ENCODE measurements around the gene SCFD2. TPM values are rescaled to one million over a fixed set of nuclear protein-coding genes. Genes with fewer than 3 reads are reported as not detected.
"Not testable (repeated sequence)": the region's sequence is repeated elsewhere in the genome, so short reads cannot be mapped to it uniquely, and the experiment has no call there.

Gene SCFD2
- polyA plus RNA-seq, 3 donors: 4.1 to 8.2 (median 8.1) TPM

DNA sequence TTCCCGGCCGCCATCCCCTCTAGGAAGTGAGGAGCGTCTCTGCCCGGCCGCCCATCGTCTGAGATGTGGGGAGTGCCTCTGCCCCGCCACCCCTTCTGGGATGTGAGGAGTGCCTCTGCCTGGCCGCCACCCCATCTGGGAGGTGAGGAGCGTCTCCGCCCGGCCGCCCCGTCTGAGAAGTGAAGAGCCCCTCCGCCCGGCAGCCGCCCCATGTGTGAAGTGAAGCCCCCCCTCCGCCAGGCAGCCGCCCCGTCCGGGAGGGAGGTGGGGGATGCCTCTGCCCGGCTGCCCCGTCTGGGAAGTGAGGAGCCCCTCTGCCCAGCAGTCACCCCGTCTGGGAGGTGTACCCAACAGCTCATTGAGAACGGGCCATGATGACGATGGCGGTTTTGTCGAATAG lies 373.3 kb downstream of the SCFD2 start:
- H3K27ac ChIP-seq (ENCODE audit: low read depth, low read length): not testable (repeated sequence)
- WGBS, 3 donors: 96 to 99% (median 97%) methylated on average over 24 to 27 of the region's 27 CpGs

DNA sequence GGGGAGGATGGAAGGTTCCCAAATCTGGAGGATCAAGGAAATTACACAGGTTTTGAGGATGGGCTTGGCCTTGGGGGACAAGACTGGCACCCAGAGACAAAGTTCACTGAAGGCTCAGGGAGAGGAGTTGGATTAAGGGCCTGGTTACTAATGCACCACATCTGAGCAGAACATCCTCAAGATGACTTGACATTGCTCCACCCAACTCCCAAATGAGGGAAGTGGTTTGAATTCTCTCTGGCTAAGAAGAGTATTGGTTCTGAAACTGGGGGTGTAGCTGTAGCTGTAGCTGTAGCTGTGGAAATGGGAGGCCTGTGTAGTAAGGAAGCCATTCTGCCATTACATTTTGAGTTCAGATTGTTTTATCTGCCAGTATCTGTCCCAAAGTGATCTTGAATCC lies 374.4 kb downstream of the SCFD2 start:
- H3K27ac ChIP-seq (ENCODE audit: low read depth, low read length): no peak overlapping the region

- 94 to 100% (median 97%) methylated on average over 1 of the region's 1 CpG for WGBS, 3 donors
- H3K27ac ChIP-seq (ENCODE audit: low read depth, low read length): no peak overlapping the region
These were observed 375.2 kb downstream of the SCFD2 start for GRCh38 chr4:52990706-52991105.

- 64 to 83% (median 71%) methylated on average over 3 of the region's 3 CpGs for WGBS, 3 donors
- no peak overlapping the region for H3K27ac ChIP-seq (ENCODE audit: low read depth, low read length)
These were observed 376.0 kb downstream of the SCFD2 start for GRCh38 chr4:52989865-52990264.

- no peak overlapping the region for H3K27ac ChIP-seq (ENCODE audit: low read depth, low read length)
- WGBS, 3 donors: 81 to 90% (median 84%) methylated on average over 5 of the region's 5 CpGs
These were observed 378.3 kb downstream of the SCFD2 start for GRCh38 chr4:52987392-52988056.

- H3K27ac ChIP-seq (ENCODE audit: low read depth, low read length): no peak overlapping the region
- 25 to 35% (median 32%) methylated on average over 2 of the region's 2 CpGs for WGBS, 3 donors
These were observed 381.4 kb downstream of the SCFD2 start for GRCh38 chr4:52984462-52984881.

- 0 to 5% (median 3%) methylated on average over 1 of the region's 1 CpG for WGBS, 3 donors
These were observed 382.1 kb downstream of the SCFD2 start for GRCh38 chr4:52983563-52984303.

GRCh38 chr4:52982946-52983340 lies 382.9 kb downstream of the SCFD2 start:
- H3K27ac ChIP-seq (ENCODE audit: low read depth, low read length): no peak overlapping the region
- WGBS, 3 donors: 42 to 58% (median 56%) methylated on average over 3 of the region's 3 CpGs

More at GRCh38 chr4:52983563-52984303, 382.1 kb downstream of the SCFD2 start:
- H3K27ac ChIP-seq (ENCODE audit: low read depth, low read length): no peak overlapping the region

DNA sequence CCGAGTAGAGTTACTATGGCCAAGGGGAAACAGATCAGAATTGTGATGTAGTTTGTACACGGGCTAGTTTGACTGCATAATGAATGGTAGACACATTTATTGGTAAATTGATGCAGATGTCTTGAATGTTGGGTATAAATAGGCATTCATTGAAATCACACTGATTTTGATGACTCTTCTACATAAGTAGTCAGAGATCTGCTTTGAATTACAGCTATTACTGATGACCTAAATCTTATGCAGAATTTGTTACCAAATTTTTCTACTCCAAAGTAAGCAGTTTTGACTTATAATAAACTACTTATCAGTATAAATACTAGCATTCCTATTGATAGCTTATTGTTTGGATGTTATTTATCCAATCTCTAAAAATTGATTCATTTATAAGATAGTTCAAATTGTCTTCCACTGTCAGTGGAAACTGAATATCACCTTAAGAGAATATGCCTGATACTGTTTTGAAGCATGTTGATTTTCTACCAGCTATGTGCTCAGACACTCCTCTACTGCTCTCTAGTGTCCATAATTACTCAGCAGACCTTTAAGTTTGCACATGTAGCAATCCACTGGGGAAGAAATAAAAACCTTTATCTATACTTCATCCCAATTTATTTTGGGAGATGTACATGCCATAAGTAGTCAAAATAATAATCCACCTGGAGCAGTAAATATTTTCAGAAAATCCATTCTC lies 383.5 kb downstream of the SCFD2 start:
- 62 to 78% (median 69%) methylated on average over 2 of the region's 2 CpGs for WGBS, 3 donors
- no peak overlapping the region for H3K27ac ChIP-seq (ENCODE audit: low read depth, low read length)

DNA sequence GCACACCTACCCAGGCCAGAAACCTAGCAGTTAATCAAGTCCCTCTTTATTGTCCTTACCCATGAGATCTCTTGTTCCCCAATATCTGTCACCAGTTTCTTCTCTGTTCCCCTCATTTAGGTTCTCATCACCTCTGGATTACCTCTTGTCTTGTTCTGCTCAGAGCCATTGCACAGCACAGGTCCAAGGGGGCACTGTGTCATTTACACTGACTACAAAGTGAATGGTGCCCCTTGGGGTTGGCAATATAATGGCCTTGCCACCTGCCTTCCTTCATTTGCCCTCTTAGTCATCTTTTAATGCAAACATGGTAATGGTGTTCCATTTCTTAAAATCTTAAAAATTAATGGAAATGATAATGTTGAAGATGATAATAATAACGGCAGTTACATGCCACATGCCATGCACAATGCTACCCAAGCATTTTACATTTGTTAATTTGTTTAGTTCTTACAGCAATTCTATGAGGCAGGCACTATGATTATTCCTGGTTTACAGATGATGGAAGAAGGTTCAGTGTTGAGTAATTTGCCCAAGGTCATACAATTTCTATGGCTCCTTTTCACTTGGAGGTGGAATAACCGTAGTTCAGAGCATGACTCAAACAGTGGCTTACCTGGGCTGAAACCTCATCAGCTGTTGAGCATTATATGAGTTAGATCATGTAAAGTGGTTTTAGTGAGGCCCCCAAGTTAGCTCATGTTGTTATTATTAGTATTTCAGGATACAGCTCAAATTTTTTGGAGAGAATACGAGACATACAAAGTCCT lies 385.9 kb downstream of the SCFD2 start:
- 92 to 98% (median 94%) methylated on average over 3 of the region's 3 CpGs for WGBS, 3 donors
- H3K27ac ChIP-seq (ENCODE audit: low read depth, low read length): no peak overlapping the region

DNA sequence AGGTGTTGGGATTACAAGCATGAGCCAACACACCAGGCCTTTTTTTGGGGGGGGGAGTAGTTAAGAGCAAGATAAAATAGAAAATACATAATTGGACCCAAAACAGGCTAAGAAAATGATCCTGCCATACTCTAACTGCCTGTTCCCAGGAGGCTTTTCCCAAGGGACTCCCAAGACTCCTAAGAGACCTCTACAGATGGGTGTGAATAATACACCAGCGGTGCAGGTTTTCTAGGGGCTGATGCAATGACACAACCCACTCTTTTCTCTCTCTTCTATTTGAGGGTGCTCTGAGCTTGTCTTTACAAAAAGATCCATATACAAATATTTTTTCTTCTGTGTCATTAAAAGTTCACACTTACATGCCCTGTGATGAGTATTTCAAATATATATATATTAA lies 386.8 kb downstream of the SCFD2 start:
- no peak overlapping the region for H3K27ac ChIP-seq (ENCODE audit: low read depth, low read length)
- WGBS, 3 donors: 90 to 95% (median 94%) methylated on average over 1 of the region's 1 CpG

DNA sequence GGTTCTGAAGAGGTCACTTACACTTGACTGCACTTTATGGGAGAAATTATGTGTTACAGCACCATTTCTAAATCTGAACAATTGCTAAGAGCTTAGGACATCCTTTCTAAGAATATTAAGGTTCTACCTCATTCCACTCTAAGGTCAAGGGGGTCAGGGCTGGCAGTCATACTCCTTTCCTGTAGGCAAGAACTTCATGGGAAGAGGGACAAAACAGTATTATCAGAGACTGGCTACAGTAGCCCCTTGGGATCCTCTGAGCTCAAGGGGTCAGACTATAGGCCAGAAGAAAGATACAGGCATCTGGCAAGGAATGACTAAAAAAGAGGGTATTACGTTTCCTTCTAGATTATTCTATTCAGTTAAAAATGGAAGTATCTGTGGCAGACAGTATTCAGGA lies 388.6 kb downstream of the SCFD2 start:
- no peak overlapping the region for H3K27ac ChIP-seq (ENCODE audit: low read depth, low read length)
- WGBS, 3 donors: 63 to 89% (median 80%) methylated on average over 1 of the region's 1 CpG

GRCh38 chr4:52976523-52977230 lies 389.2 kb downstream of the SCFD2 start:
- WGBS, 3 donors: 78 to 90% (median 86%) methylated on average over 4 of the region's 4 CpGs
- no peak overlapping the region for H3K27ac ChIP-seq (ENCODE audit: low read depth, low read length)

- H3K27ac ChIP-seq (ENCODE audit: low read depth, low read length): no peak overlapping the region
- WGBS, 3 donors: 83 to 97% (median 95%) methylated on average over 3 of the region's 3 CpGs
These were observed 397.2 kb downstream of the SCFD2 start for GRCh38 chr4:52968691-52969090.

GRCh38 chr4:52968241-52968640 lies 397.6 kb downstream of the SCFD2 start:
- no peak overlapping the region for H3K27ac ChIP-seq (ENCODE audit: low read depth, low read length)
- 89 to 97% (median 95%) methylated on average over 5 of the region's 5 CpGs for whole genome bisulfite sequencing, 3 donors

GRCh38 chr4:52966781-52967180 lies 399.1 kb downstream of the SCFD2 start:
- H3K27ac ChIP-seq (ENCODE audit: low read depth, low read length): no peak overlapping the region

DNA sequence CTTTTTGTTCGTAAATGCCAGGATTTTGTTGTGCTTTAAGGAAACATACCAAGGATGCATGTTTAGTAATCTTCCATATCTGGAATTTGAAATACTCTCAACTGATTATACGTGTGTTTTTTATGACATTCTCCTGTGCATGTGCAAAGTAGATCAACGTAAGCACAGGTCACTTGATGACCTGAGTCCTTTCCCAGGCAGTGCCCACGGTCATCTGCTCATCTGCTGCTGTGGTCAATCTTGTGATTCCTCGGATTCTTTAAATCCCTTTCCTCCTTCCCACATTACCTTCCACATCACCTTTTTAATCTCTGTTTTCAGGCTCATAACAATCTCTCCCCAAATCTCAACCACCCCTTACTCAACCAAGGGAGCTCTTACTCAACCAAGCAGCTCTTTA lies 399.7 kb downstream of the SCFD2 start:
- 92 to 96% (median 95%) methylated on average over 5 of the region's 5 CpGs for whole genome bisulfite sequencing, 3 donors
- H3K27ac ChIP-seq (ENCODE audit: low read depth, low read length): no peak overlapping the region

DNA sequence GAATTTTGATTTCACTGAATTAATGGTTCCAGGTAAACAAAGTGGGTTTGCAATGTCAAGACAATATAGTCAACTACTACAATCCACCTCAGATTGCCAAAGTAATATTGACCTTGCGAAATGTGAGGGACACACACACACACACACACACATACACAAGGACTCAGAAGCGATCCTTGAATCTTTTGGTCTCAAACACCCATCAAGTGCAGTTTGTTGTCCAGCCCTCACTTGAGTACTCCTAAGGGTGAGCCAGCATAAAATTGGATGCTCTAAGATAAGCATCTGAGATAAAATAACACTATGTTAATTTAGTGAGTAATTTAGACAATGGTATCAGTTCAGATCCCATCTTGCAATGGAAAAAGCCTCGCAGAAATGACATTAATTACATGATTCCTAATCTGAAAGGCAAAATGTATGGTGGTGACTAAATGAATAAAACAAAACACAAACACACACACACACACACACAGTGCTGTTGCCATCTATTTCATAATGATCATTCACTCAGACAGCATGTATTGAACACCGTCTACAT lies 401.2 kb downstream of the SCFD2 start:
- WGBS, 3 donors: 90 to 100% (median 95%) methylated on average over 4 of the region's 4 CpGs
- H3K27ac ChIP-seq (ENCODE audit: low read depth, low read length): no peak overlapping the region
